Left cardiac atrium (tissue), 4 donors: ENCODE data around the gene FNDC4. TPM values are rescaled to one million over a fixed set of nuclear protein-coding genes. Genes with fewer than 3 reads are reported as not detected.

Experiments used
- ATAC-seq, 2 donors: fragments of 200-7000 bp; cut with Tn5 transposase; one replicate each; pipeline ENCODE4 v1.9.1; 2020; ENCODE audit warnings: mild to moderate bottlenecking in 2 of 2, moderate library complexity in 2 of 2
- DNase-seq: peaks from one replicate; pipeline ENCODE4 v3.0.0-alpha.2; 2020
- intact Hi-C, 2 donors: fragments of 100-400 bp; cut with DNase I; formaldehyde crosslinking; loops; one replicate each; pipeline versions ENCODE4 v1.14.1 to v1.15.1; 2022 to 2023
- total RNA-seq, 2 donors: library from RNA; stranded (reverse); fragmentation: NEBNext Ultra II Directional; extraction: Animal tissue kit (Norgen Biotek cat#: 25700); gene quantifications; one replicate each; pipeline ENCODE4 v1.2.1, GENCODE V29; 2021
- donor health status: DM: no; HTN: yes; CAD: no.
- donor health status: DM: no; HTN: yes; CAD: no; lungs with severe emphysema.
- donor health status: DM: yes; HTN: yes; CAD: no.
- donor health status: Dilated cardiomyopathy.

Gene FNDC4
- total RNA-seq, 2 donors from 2014 or later = 16.5 to 32.5 TPM

DNA sequence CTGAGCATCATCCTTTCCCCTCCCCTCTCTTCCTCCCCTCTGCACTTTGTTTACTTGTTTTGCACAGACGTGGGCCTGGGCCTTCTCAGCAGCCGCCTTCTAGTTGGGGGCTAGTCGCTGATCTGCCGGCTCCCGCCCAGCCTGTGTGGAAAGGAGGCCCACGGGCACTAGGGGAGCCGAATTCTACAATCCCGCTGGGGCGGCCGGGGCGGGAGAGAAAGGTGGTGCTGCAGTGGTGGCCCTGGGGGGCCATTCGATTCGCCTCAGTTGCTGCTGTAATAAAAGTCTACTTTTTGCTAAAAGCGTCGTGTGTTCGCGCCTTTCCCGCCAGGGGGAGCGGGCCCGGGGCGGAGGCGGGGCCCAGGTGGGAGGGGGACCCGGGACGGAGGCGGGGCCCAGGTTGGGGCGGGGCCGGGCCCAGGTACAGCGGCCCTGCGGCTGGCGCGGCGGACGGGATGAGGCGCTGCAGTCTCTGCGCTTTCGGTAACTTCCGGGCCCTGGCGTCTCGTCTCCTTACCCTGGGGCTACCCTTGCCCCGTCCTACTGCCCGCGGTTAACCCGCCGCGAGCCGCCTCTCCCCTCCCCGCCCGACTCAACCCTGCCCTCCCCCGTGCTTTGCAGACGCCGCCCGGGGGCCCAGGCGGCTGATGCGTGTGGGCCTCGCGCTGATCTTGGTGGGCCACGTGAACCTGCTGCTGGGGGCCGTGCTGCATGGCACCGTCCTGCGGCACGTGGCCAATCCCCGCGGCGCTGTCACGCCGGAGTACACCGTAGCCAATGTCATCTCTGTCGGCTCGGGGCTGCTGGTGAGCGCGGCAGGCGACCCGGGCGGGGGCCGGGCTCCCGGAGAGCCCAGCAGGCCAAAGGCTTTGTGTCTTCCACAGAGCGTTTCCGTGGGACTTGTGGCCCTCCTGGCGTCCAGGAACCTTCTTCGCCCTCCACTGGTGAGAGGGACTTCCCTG, 52.8 kb downstream of the FNDC4 start, which contains the start of gene KRTCAP3:
Gene KRTCAP3, plus strand, starts transcription at position 424 of the 962 bp plus-strand sequence. Its CDS starts 32 bp downstream, at position 456.
- DNase-seq = no peak
- ATAC-seq = peak; percentile 74 to 83
- intact Hi-C loops = no loop called here

Other genes with a start within 250 kb of the FNDC4 start
- gene SLC30A3, start 232.2 kb downstream of the FNDC4 start, total RNA-seq = 1 to 10 TPM; 4.8 to 5.7 TPM
- gene DNAJC5G, start 219.8 kb downstream of the FNDC4 start, total RNA-seq = under 1 TPM; 0.41 to 0.71 TPM
- gene TRIM54, start 212.8 kb downstream of the FNDC4 start, total RNA-seq = 100 to 1,000 TPM in 1 of 2 donors, 10 to 100 TPM in 1; 92.1 to 105 TPM
- gene UCN, start 186.8 kb downstream of the FNDC4 start, total RNA-seq = 1 to 10 TPM; 1.2 to 1.6 TPM
- 10 to 100 TPM; 52.7 to 60.9 TPM for gene MPV17, start 172.1 kb downstream of the FNDC4 start, total RNA-seq
- 10 to 100 TPM; 17.7 to 29.1 TPM for gene GTF3C2, start 138.4 kb downstream of the FNDC4 start, total RNA-seq
- gene EIF2B4, start 124.9 kb downstream of the FNDC4 start, total RNA-seq = 10 to 100 TPM; 32.1 to 40.0 TPM
- gene SNX17, start 124.6 kb downstream of the FNDC4 start, total RNA-seq = 10 to 100 TPM; 61.4 to 74.3 TPM
- gene ZNF513, start 114.5 kb downstream of the FNDC4 start, total RNA-seq = 10 to 100 TPM in 1 of 2 donors, 1 to 10 TPM in 1; 9.4 to 11.9 TPM
- gene PPM1G, start 85.6 kb downstream of the FNDC4 start, total RNA-seq = 10 to 100 TPM; 35.2 to 42.1 TPM
- gene NRBP1, start 66.6 kb downstream of the FNDC4 start, total RNA-seq = 10 to 100 TPM; 50.5 to 58.7 TPM
- gene KRTCAP3, start 52.8 kb downstream of the FNDC4 start, total RNA-seq = not detected
- 10 to 100 TPM; 19.0 to 20.5 TPM for gene IFT172, start 5.5 kb downstream of the FNDC4 start, total RNA-seq
- gene GCKR, start 1.6 kb upstream of the FNDC4 start, total RNA-seq = 1 to 10 TPM; 1.1 to 1.2 TPM
- gene ZNF512, start 87.8 kb upstream of the FNDC4 start, total RNA-seq = 10 to 100 TPM; 20.0 to 20.8 TPM
- 1 to 10 TPM; 3.6 to 5.4 TPM for gene CCDC121, start 133.8 kb upstream of the FNDC4 start, total RNA-seq
- gene GPN1, start 133.8 kb upstream of the FNDC4 start, total RNA-seq = 10 to 100 TPM; 19.7 to 20.6 TPM
- gene SUPT7L, start 168.4 kb upstream of the FNDC4 start, total RNA-seq = 10 to 100 TPM; 22.6 to 23.6 TPM
- gene SLC4A1AP, start 168.7 kb upstream of the FNDC4 start, total RNA-seq = 10 to 100 TPM; 16.5 to 20.7 TPM